Measurements from ENCODE around the gene CLDN6.

Gene CLDN6

GRCh38 chr16:2981177-2981898, 36.6 kb downstream of the CLDN6 start:
- DNase-seq (ENCODE audit: low read depth in 2 of 2), result peak in 1 of 2 donors; percentile 23
- TF ChIP-seq CTCF (IDR thresholded peaks at IDR 0.05; ENCODE audit: low read depth, low read length), result no peak
- H3K4me3 ChIP-seq (replicated peaks in 1 of 2; ENCODE audit: low read depth in 2 of 2, low read length in 2 of 2), result peak overlapping the region in 1 of 2 donors; percentile 71

GRCh38 chr16:2980227-2981176, 37.5 kb downstream of the CLDN6 start, which contains the start of gene PKMYT1:
PKMYT1 (minus strand) TSS chr16:2980446; CDS start chr16:2979657, 789 bp downstream.
- TF ChIP-seq CTCF (IDR thresholded peaks at IDR 0.05; ENCODE audit: low read depth, low read length), result no peak
- peak within 1 kb of the TSS; percentile 66 to 71 for H3K4me3 ChIP-seq (replicated peaks in 1 of 2; ENCODE audit: low read depth in 2 of 2, low read length in 2 of 2)
- DNase-seq (ENCODE audit: low read depth in 2 of 2), result peak; percentile 82 to 89

GRCh38 chr16:2979669-2980226, 38.2 kb downstream of the CLDN6 start:
- no peak for DNase-seq (ENCODE audit: low read depth in 2 of 2)
- TF ChIP-seq CTCF (IDR thresholded peaks at IDR 0.05; ENCODE audit: low read depth, low read length), result no peak
- H3K4me3 ChIP-seq (replicated peaks in 1 of 2; ENCODE audit: low read depth in 2 of 2, low read length in 2 of 2), result peak overlapping the region; percentile 54 to 71

GRCh38 chr16:2977440-2977839, 40.5 kb downstream of the CLDN6 start:
- TF ChIP-seq CTCF (IDR thresholded peaks at IDR 0.05; ENCODE audit: low read depth, low read length), result no peak

GRCh38 chr16:2976673-2977072, 41.3 kb downstream of the CLDN6 start:
- TF ChIP-seq CTCF (IDR thresholded peaks at IDR 0.05; ENCODE audit: low read depth, low read length), result no peak
- no peak for DNase-seq (ENCODE audit: low read depth in 2 of 2)
- no peak overlapping the region for H3K4me3 ChIP-seq (replicated peaks in 1 of 2; ENCODE audit: low read depth in 2 of 2, low read length in 2 of 2)

More at GRCh38 chr16:2977440-2977839, 40.5 kb downstream of the CLDN6 start:
- no peak for DNase-seq (ENCODE audit: low read depth in 2 of 2)
- H3K4me3 ChIP-seq (replicated peaks in 1 of 2; ENCODE audit: low read depth in 2 of 2, low read length in 2 of 2), result no peak overlapping the region

GRCh38 chr16:2976201-2976600, 41.8 kb downstream of the CLDN6 start:
- no peak for DNase-seq (ENCODE audit: low read depth in 2 of 2)
- no peak overlapping the region for H3K4me3 ChIP-seq (replicated peaks in 1 of 2; ENCODE audit: low read depth in 2 of 2, low read length in 2 of 2)
- no peak for TF ChIP-seq CTCF (IDR thresholded peaks at IDR 0.05; ENCODE audit: low read depth, low read length)

All from cardiac fibroblast (primary cell).